SK-N-SH (cell line): ENCODE results near the gene NSUN2. TPM values are rescaled to one million over a fixed set of nuclear protein-coding genes. Genes with fewer than 3 reads are reported as not detected.
"Not testable (repeated sequence)": the region's sequence is repeated elsewhere in the genome, so short reads cannot be mapped to it uniquely, and the experiment has no call there.

Source experiments
- CTCF ChIA-PET: fragments of 300-600, 350-600 bp; formaldehyde crosslinking; extraction: SDS; loops from one replicate; lab custom pipeline; 2021; lab: Yijun Ruan, JAX
- POLR2A ChIA-PET: fragments of 350-600 bp; sonication (Branson Sonifier 250); formaldehyde crosslinking; extraction: SDS; loops from one replicate; lab custom pipeline; 2020; ENCODE audit warnings: antibody characterized with exemption, inconsistent platforms; lab: Yijun Ruan, JAX
- DNase-seq: peaks from one replicate; pipeline ENCODE4 v3.0.0; 2012
- H2AFZ ChIP-seq: fragments of 200-600 bp; sonication (generic); 2 replicates; pipeline ENCODE4 v1.8.1; 2016; ENCODE audit warnings: antibody characterized with exemption, mild to moderate bottlenecking, low read depth
- H3F3A ChIP-seq: fragments of 200-600 bp; sonication (generic); replicated peaks from 2 replicates; pipeline ENCODE3; 2016; ENCODE audit warnings: antibody characterized with exemption, mild to moderate bottlenecking; ENCODE audit not compliant: insufficient read depth
- H3K27ac ChIP-seq, 2 experiments: fragments of 200-500 bp in 1 of 2; fragments of 200-600 bp in 1 of 2; sonication (Bioruptor generic) in 1 of 2; sonication (generic), shearing (Covaris generic) in 1 of 2; 2 replicates each; pipeline versions ENCODE4 v1.5.1 to v1.6.1; 2014 to 2016; ENCODE audit warnings: low read depth in 2 of 2, inconsistent platforms in 1 of 2, low read length in 1 of 2, mild to moderate bottlenecking in 1 of 2, mixed read lengths in 1 of 2
- H3K27me3 ChIP-seq: fragments of 200-600 bp; sonication (generic), shearing (Covaris generic); 2 replicates; pipeline ENCODE4 v1.6.1; 2016; ENCODE audit warnings: mixed run types; ENCODE audit not compliant: insufficient read depth
- H3K36me3 ChIP-seq, 2 experiments: fragments of 200-500 bp in 1 of 2; fragments of 200-600 bp in 1 of 2; sonication (Bioruptor generic) in 1 of 2; sonication (generic) in 1 of 2; replicated peaks in 1 of 2; 2 replicates each; pipeline versions ENCODE3 to v1.5.1; 2014 to 2016; ENCODE audit warnings: low read length in 1 of 2, mild to moderate bottlenecking in 1 of 2; ENCODE audit not compliant: insufficient read depth in 2 of 2, control insufficient read depth in 1 of 2
- H3K4me1 ChIP-seq, 2 experiments: fragments of 200-500 bp in 1 of 2; fragments of 200-600 bp in 1 of 2; sonication (Bioruptor generic) in 1 of 2; sonication (generic), shearing (Covaris generic) in 1 of 2; 2 replicates each; pipeline versions ENCODE4 v1.5.1 to v1.6.1; 2014 to 2016; ENCODE audit warnings: low read depth in 1 of 2, low read length in 1 of 2, mixed run types in 1 of 2; ENCODE audit not compliant: insufficient read depth in 2 of 2, control insufficient read depth in 1 of 2
- H3K4me2 ChIP-seq: fragments of 200-600 bp; sonication (generic), shearing (Covaris generic); 2 replicates; pipeline ENCODE4 v1.6.1; 2017; ENCODE audit warnings: mixed run types
- H3K4me3 ChIP-seq, 2 experiments: fragments of 200-500 bp in 1 of 2; fragments of 200-600 bp in 1 of 2; sonication (Bioruptor generic) in 1 of 2; sonication (generic), shearing (Covaris generic) in 1 of 2; 2 replicates each; pipeline versions ENCODE4 v1.5.1 to v1.8.1; 2014 to 2016; ENCODE audit warnings: low read depth in 2 of 2, inconsistent platforms in 1 of 2, low read length in 1 of 2, mild to moderate bottlenecking in 1 of 2, mixed read lengths in 1 of 2, moderate library complexity in 1 of 2
- H3K79me2 ChIP-seq: fragments of 200-600 bp; sonication (generic); 2 replicates; pipeline ENCODE4 v1.8.1; 2017; ENCODE audit warnings: mild to moderate bottlenecking; ENCODE audit not compliant: insufficient read depth
- H3K9ac ChIP-seq: fragments of 200-600 bp; sonication (generic); 2 replicates; pipeline ENCODE4 v1.6.1; 2017; ENCODE audit warnings: mixed run types
- H3K9me2 ChIP-seq: fragments of 200-600 bp; sonication (generic); 2 replicates; pipeline ENCODE4 v1.6.1; 2017; ENCODE audit warnings: mixed run types
- H3K9me3 ChIP-seq: fragments of 200-600 bp; sonication (generic); 2 replicates; pipeline ENCODE4 v1.6.1; 2017; ENCODE audit warnings: mixed run types, mild to moderate bottlenecking, moderate library complexity
- H4K20me1 ChIP-seq: fragments of 200-600 bp; sonication (generic); 2 replicates; pipeline ENCODE4 v1.6.1; 2017; ENCODE audit warnings: mild to moderate bottlenecking, mixed run types; ENCODE audit not compliant: insufficient read depth
- CHD2 ChIP-seq: fragments of 150-350 bp; IDR thresholded peaks from 2 replicates; pipeline ENCODE4 v1.6.1; 2018; ENCODE audit warnings: low read length; ENCODE audit not compliant: partially characterized antibody
- FOXJ3 ChIP-seq: sonication (generic); formaldehyde crosslinking; IDR thresholded peaks from 2 replicates; pipeline ENCODE4 v1.5.1; 2020; ENCODE audit warnings: mild to moderate bottlenecking, missing genetic modification reagents
- GABPA ChIP-seq: IDR thresholded peaks from 2 replicates; pipeline ENCODE4 v1.4.0; 2012; ENCODE audit warnings: low read depth, mild to moderate bottlenecking
- GATA2 ChIP-seq: sonication (generic); formaldehyde crosslinking; IDR thresholded peaks from 2 replicates; pipeline ENCODE4 v1.5.0; 2020; ENCODE audit warnings: mild to moderate bottlenecking, missing genetic modification reagents
- MXI1 ChIP-seq: IDR thresholded peaks from 2 replicates; pipeline ENCODE4 v1.6.1; 2012; ENCODE audit warnings: mild to moderate bottlenecking, low read depth, low read length, improper control_type of control experiment
- POLR2AphosphoS5 ChIP-seq: IDR thresholded peaks from 2 replicates; pipeline ENCODE4 v1.6.1; 2012; ENCODE audit warnings: low read depth, low read length
- RAD21 ChIP-seq: IDR thresholded peaks from 2 replicates; pipeline ENCODE4 v1.6.1; 2012; ENCODE audit warnings: mild to moderate bottlenecking, low read length
- TCF12 ChIP-seq: IDR thresholded peaks from 2 replicates; pipeline ENCODE4 v1.4.0; 2012
- TEAD4 ChIP-seq: IDR thresholded peaks from 2 replicates; pipeline ENCODE4 v1.4.0; 2012; ENCODE audit warnings: mild to moderate bottlenecking, borderline replicate concordance; ENCODE audit not compliant: insufficient read depth
- YY1 ChIP-seq: IDR thresholded peaks from 2 replicates; pipeline ENCODE4 v1.4.0; 2012; ENCODE audit warnings: low read depth, mild to moderate bottlenecking
- WGBS: methylation state at CpG from one replicate; pipeline ENCODE4 v1.1.6; 2017; ENCODE audit warnings: low lambda C conversion rate; 5-methylcytosine and 5-hydroxymethylcytosine counted together
- polyA plus RNA-seq, 3 experiments: library from polyadenylated mRNA; depleted of rRNA; stranded (reverse); fragments of >200 nt; gene quantifications; 2 replicates each; pipeline ENCODE4 v1.2.3, GENCODE V29; 2012
- TF ChIP-seq, protein P1 (sequence below): IDR thresholded peaks from 2 replicates; pipeline ENCODE4 v1.6.1; 2012; ENCODE audit warnings: mild to moderate bottlenecking, low read depth, low read length, moderate library complexity
- TF ChIP-seq, protein P2 (sequence below): IDR thresholded peaks from 2 replicates; pipeline ENCODE4 v1.4.0; 2012; ENCODE audit warnings: low read depth

The NSUN2 gene
- polyA plus RNA-seq, 1 of the 3 experiments (the other 2 are of a cell fraction): 78.9 TPM

DNA sequence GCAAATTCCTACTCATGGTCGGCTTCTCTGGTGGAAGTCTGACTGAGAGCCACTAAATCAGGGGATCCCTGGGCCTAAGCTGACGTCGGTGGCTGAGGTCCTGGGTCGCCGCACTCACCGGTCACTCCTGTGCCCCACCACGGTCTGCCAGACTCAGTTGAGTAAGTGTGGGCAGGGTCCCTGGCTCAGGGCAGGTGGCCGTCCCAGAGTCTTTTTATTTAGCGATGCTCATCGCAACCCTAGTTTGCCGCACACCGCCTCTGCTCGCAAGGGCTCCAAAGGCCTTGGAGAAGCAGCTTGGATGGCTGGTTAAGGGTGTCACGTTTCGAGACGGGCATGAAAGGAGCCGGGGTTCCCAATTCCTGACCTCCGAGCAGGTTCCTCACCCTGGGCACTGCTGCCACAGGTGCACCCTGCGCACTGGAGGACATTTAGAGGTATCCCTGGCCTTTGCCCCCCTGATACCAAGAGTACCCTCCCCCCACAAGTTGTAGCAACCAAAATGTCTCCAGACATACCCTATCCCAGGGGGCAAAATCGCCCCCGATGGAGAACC, 59.9 kb downstream of the NSUN2 start (continued):
- TF ChIP-seq, protein P1, sequence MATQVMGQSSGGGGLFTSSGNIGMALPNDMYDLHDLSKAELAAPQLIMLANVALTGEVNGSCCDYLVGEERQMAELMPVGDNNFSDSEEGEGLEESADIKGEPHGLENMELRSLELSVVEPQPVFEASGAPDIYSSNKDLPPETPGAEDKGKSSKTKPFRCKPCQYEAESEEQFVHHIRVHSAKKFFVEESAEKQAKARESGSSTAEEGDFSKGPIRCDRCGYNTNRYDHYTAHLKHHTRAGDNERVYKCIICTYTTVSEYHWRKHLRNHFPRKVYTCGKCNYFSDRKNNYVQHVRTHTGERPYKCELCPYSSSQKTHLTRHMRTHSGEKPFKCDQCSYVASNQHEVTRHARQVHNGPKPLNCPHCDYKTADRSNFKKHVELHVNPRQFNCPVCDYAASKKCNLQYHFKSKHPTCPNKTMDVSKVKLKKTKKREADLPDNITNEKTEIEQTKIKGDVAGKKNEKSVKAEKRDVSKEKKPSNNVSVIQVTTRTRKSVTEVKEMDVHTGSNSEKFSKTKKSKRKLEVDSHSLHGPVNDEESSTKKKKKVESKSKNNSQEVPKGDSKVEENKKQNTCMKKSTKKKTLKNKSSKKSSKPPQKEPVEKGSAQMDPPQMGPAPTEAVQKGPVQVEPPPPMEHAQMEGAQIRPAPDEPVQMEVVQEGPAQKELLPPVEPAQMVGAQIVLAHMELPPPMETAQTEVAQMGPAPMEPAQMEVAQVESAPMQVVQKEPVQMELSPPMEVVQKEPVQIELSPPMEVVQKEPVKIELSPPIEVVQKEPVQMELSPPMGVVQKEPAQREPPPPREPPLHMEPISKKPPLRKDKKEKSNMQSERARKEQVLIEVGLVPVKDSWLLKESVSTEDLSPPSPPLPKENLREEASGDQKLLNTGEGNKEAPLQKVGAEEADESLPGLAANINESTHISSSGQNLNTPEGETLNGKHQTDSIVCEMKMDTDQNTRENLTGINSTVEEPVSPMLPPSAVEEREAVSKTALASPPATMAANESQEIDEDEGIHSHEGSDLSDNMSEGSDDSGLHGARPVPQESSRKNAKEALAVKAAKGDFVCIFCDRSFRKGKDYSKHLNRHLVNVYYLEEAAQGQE: no peak
- TF ChIP-seq FOXJ3 (CRISPR knock-in tag) (no peak), CHD2 (no peak)
- TF ChIP-seq, all 33 proteins: peak for 0

DNA sequence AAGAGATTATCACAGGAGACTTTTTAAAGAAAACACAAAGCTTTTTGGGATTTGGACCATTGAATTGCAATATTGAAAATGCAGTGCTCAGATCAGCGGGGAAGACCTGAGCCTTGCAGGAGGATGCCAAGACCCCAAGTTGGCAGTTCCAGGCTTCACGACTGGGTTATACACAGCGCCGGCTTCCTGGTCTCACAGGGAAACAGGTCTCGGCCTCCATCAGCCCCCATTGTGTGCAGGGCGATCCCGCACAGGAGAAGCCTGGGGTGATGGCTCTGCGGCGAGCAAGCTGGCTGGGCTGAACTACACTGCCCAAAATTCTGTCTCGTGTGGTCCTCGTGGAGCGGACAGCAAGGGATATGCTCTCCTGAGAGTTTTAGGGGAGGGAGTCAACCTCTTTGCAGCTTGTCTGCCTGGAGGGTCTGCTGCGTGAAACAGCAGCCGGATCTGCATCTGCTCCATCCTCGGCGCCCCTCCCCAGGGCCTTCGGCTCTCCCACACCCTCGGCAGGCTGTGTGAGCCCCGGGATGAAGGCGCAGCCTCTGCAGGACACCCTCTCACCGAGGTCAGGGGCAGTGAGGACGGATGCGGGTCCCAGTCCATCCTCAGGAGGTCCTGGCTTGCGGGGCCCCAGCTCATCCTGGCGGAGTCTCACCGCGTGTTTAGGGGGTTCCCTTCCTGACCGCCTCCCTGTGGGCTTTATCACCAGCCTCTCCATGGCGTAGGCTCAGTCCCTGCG, 60.6 kb downstream of the NSUN2 start:
- no peaks in the 10 kb centered on the region for H3K79me2 ChIP-seq

DNA sequence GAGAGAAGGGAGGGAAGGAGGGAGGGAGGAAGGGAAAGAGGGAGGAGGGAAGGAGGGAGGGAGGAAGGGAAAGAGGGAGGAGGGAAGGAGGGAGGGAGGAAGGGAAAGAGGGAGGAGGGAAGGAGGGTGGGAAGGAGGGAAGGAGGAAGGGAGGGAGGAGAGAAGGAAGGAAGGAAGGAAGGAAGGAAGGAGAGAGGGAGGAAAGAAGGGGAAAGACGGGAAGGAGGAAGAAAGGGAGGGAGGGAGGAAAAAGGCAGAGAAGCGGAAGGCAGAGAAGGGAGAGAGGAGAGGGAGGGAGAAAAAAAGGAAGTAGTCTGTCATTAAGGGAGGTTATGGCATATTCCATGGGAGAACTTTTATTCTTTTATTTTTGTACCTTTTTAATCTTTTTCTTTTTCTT, 61.2 kb downstream of the NSUN2 start:
- H3K27me3 ChIP-seq, H3K9me2 ChIP-seq, POLR2A ChIA-PET, H3K9me3 ChIP-seq, H4K20me1 ChIP-seq, DNase-seq, H3K36me3 ChIP-seq, H3K4me2 ChIP-seq, H3F3A ChIP-seq, H3K4me1 ChIP-seq, H3K79me2 ChIP-seq, H2AFZ ChIP-seq, H3K27ac ChIP-seq, H3K4me3 ChIP-seq, H3K9ac ChIP-seq: not testable (repeated sequence)
- CTCF ChIA-PET: interaction anchor here (1.0 kb wide), 1 partner anchor 1080 kb away, joined by 3 read pairs; no protein-coding TSS in a partner anchor
- 62% methylated on average over 2 of the region's 2 CpGs for WGBS

More for the DNA sequence above, 60.6 kb downstream of the NSUN2 start:
- no peaks in the 10 kb centered on the region for H3K9me3 ChIP-seq
- no peak overlapping the region for H3K4me2 ChIP-seq
- 75% methylated on average over 16 of the region's 30 CpGs for WGBS
- H3K36me3 ChIP-seq: no peaks in the 10 kb centered on the region
- ChIA-PET CTCF (interaction anchor here (1.0 to 1.4 kb wide), 2 partner anchors 10 to 1080 kb away, joined by 3 to 4 read pairs; no protein-coding TSS in a partner anchor), POLR2A (no interaction called here)
- H3K4me3 ChIP-seq: no peak overlapping the region
- H3K27ac ChIP-seq: no peak overlapping the region
- no peak overlapping the region for H2AFZ ChIP-seq
- H3K27me3 ChIP-seq: no peaks in the 10 kb centered on the region
- H4K20me1 ChIP-seq: no peaks in the 10 kb centered on the region
- DNase-seq: no peak
- no peak for TF ChIP-seq POLR2AphosphoS5
- TF ChIP-seq, protein P1: no peak
- no peak for TF ChIP-seq RAD21
- TF ChIP-seq TEAD4: no peak
- TF ChIP-seq, protein P2, sequence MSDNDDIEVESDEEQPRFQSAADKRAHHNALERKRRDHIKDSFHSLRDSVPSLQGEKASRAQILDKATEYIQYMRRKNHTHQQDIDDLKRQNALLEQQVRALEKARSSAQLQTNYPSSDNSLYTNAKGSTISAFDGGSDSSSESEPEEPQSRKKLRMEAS: no peak
- TF ChIP-seq TCF12: no peak
- TF ChIP-seq YY1: no peak
- no peak for TF ChIP-seq GABPA
- no peak for TF ChIP-seq GATA2
- no peak for TF ChIP-seq MXI1
- no peak overlapping the region for H3K9ac ChIP-seq
- no peaks in the 10 kb centered on the region for H3K9me2 ChIP-seq
- H3K4me1 ChIP-seq: peaks cover 0 to 3% of the 10 kb centered on the region in 2 experiments; a peak in 1 of 4 replicates
- H3F3A ChIP-seq: no peaks in the 10 kb centered on the region
